A549 treated with AZD9567 at 1 μM for 4 hours (cell line): ENCODE data around the gene ZNF726. TPM values are rescaled to one million over a fixed set of nuclear protein-coding genes. Genes with fewer than 3 reads are reported as not detected.

Experiments used
- total RNA-seq: library from RNA; stranded (reverse); fragments of 200-300 nt; extraction: Qiagen RNA extraction; gene quantifications from 5 replicates; pipeline ENCODE4 v1.2.3, GENCODE V29; 2022; ENCODE audit not compliant: insufficient read depth

The ZNF726 gene
- 0.41 to 1.1 TPM (median 0.52 TPM) in 5 replicates for total RNA-seq

DNA sequence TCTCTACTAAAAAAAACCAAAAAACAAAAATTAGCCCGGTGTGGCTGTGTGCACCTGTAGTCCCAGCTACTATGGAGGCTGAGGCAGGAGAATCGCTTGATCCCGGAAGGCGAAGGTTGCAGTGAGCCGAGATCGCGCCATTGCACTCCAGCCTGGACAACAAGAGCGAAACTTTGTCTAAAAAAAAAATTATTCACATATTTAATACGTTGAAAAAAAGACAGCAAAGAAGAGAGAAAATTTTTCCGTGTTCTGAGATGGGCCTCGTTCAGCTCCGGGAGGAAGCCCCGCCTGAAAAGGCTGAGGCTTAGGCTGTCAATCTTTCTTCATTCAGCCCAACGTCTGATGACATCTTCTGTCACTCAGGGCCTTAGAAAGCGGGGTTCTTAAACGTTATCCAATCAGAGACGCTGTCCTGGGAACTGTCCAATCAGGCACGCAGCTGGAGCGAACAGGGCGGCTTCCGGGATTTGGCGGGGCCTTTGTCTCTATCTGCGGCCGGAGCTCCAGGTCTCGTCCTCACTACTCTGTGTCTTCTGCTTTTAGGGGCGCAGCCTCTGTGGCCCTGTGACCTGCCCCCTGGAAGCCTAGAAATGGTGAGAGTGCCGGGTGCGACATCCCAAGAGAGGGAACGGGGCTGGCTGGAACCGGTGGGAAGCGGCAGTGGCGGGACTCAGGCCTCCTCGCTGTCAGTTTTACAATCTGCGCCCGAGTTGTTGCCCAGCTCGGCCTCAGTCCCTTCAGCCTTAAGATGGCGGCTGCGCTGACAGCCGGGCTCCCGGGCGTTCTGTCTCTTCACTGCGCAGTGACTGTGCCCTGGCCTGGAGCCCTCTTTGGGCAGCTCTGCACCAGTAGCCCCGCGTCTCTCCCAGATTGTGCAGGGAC lies at the start of gene ZNF726:
TSS of gene ZNF726 (plus strand) at position 485 of the 885 bp plus-strand sequence. CDS start at position 594, 109 bp downstream.

Other genes starting within 250 kb of the ZNF726 start
- gene ZNF675, start 227.7 kb upstream of the ZNF726 start, total RNA-seq: 3.0 to 3.6 TPM (median 3.5 TPM) in 5 replicates
- gene ZNF681, start 156.0 kb upstream of the ZNF726 start, total RNA-seq: 0.01 TPM in 2 of 5 replicates, not detected in the others
- gene ZNF254, start 172.3 kb downstream of the ZNF726 start, total RNA-seq: 6.7 to 8.8 TPM (median 7.7 TPM) in 5 replicates